ENCODE results near the gene KRTAP17-1. TPM values are rescaled to one million over a fixed set of nuclear protein-coding genes. Genes with fewer than 3 reads are reported as not detected.
"Not testable (repeated sequence)": the region's sequence is repeated elsewhere in the genome, so short reads cannot be mapped to it uniquely, and the experiment has no call there.

KRTAP17-1 gene
- total RNA-seq, 1 donor from 2014 or later = not detected

GRCh38 chr17:41271858-41272257 is 43.7 kb downstream of the KRTAP17-1 start:
- no peak for DNase-seq
- no peak for ATAC-seq (ENCODE audit: poor library complexity)
- intact Hi-C loops (cut with DNase I) = no loop called here

- intact Hi-C loops (cut with DNase I); ATAC-seq (ENCODE audit: poor library complexity): not testable (repeated sequence)
Observed at GRCh38 chr17:41271323-41271722, 44.2 kb downstream of the KRTAP17-1 start.

GRCh38 chr17:41267711-41268110 is 47.8 kb downstream of the KRTAP17-1 start:
- ATAC-seq (ENCODE audit: poor library complexity) (no peak), DNase-seq (no peak)
- intact Hi-C loops (cut with DNase I) = no loop called here

More at GRCh38 chr17:41271323-41271722, 44.2 kb downstream of the KRTAP17-1 start:
- not testable (repeated sequence) for DNase-seq

GRCh38 chr17:41265078-41265477 is 50.4 kb downstream of the KRTAP17-1 start, which contains the start of gene KRTAP9-6:
KRTAP9-6 (plus strand) TSS chr17:41265378; CDS start chr17:41265378, 0 bp downstream.
- ATAC-seq (ENCODE audit: poor library complexity) (no peak), DNase-seq (no peak)
- intact Hi-C loops (cut with DNase I) = no loop called here

Other genes starting within 250 kb of the KRTAP17-1 start
- gene KRTAP2-4, start 249.8 kb downstream of the KRTAP17-1 start, total RNA-seq = not detected
- gene KRTAP4-7, start 231.6 kb downstream of the KRTAP17-1 start, total RNA-seq = not detected
- not detected for gene KRTAP4-8, start 217.6 kb downstream of the KRTAP17-1 start, total RNA-seq
- not detected for gene KRTAP4-16, start 213.5 kb downstream of the KRTAP17-1 start, total RNA-seq
- not detected for gene KRTAP4-9, start 210.3 kb downstream of the KRTAP17-1 start, total RNA-seq
- not detected for gene KRTAP4-11, start 197.3 kb downstream of the KRTAP17-1 start, total RNA-seq
- gene KRTAP4-12, start 191.5 kb downstream of the KRTAP17-1 start, total RNA-seq = not detected
- gene KRTAP4-6, start 175.2 kb downstream of the KRTAP17-1 start, total RNA-seq = not detected
- not detected for gene KRTAP4-5, start 165.9 kb downstream of the KRTAP17-1 start, total RNA-seq
- gene KRTAP4-4, start 155.0 kb downstream of the KRTAP17-1 start, total RNA-seq = not detected
- not detected for gene KRTAP4-3, start 147.5 kb downstream of the KRTAP17-1 start, total RNA-seq
- not detected for gene KRTAP4-2, start 137.5 kb downstream of the KRTAP17-1 start, total RNA-seq
- gene KRTAP4-1, start 130.8 kb downstream of the KRTAP17-1 start, total RNA-seq = not detected
- not detected for gene KRTAP9-1, start 125.8 kb downstream of the KRTAP17-1 start, total RNA-seq
- not detected for gene KRTAP9-2, start 89.1 kb downstream of the KRTAP17-1 start, total RNA-seq
- not detected for gene KRTAP9-3, start 83.3 kb downstream of the KRTAP17-1 start, total RNA-seq
- gene KRTAP9-8, start 77.7 kb downstream of the KRTAP17-1 start, total RNA-seq = not detected
- gene KRTAP9-4, start 66.0 kb downstream of the KRTAP17-1 start, total RNA-seq = not detected
- not detected for gene KRTAP9-9, start 60.3 kb downstream of the KRTAP17-1 start, total RNA-seq
- gene KRTAP9-6, start 50.3 kb downstream of the KRTAP17-1 start, total RNA-seq = not detected
- not detected for gene KRTAP9-7, start 40.0 kb downstream of the KRTAP17-1 start, total RNA-seq
- not detected for gene KRTAP29-1, start 12.9 kb downstream of the KRTAP17-1 start, total RNA-seq
- not detected for gene KRTAP16-1, start 6.4 kb downstream of the KRTAP17-1 start, total RNA-seq
- gene KRT33A, start 35.1 kb upstream of the KRTAP17-1 start, total RNA-seq = not detected
- gene KRT33B, start 54.1 kb upstream of the KRTAP17-1 start, total RNA-seq = not detected
- gene KRT34, start 66.6 kb upstream of the KRTAP17-1 start, total RNA-seq = not detected
- gene KRT31, start 81.9 kb upstream of the KRTAP17-1 start, total RNA-seq = not detected
- gene KRT37, start 108.9 kb upstream of the KRTAP17-1 start, total RNA-seq = not detected
- not detected for gene KRT38, start 125.3 kb upstream of the KRTAP17-1 start, total RNA-seq
- not detected for gene KRT32, start 151.7 kb upstream of the KRTAP17-1 start, total RNA-seq
- not detected for gene KRT35, start 165.4 kb upstream of the KRTAP17-1 start, total RNA-seq
- gene KRT36, start 174.2 kb upstream of the KRTAP17-1 start, total RNA-seq = not detected
- not detected for gene KRT13, start 189.9 kb upstream of the KRTAP17-1 start, total RNA-seq
- gene KRT15, start 203.2 kb upstream of the KRTAP17-1 start, total RNA-seq = not detected
- 0.46 TPM for gene KRT19, start 212.6 kb upstream of the KRTAP17-1 start, total RNA-seq